Activated CD4-positive, alpha-beta memory T cell treated with anti-CD3 and anti-CD28 coated beads for 36 hours (primary cell): ENCODE results near the gene RABGAP1L. TPM values are rescaled to one million over a fixed set of nuclear protein-coding genes. Genes with fewer than 3 reads are reported as not detected.
"Not testable (repeated sequence)": the region's sequence is repeated elsewhere in the genome, so short reads cannot be mapped to it uniquely, and the experiment has no call there.

Experiments
- CTCF ChIA-PET: fragments of 350-600 bp; sonication (Branson Sonifier 250); formaldehyde crosslinking; loops from one replicate; lab custom pipeline; 2021; ENCODE audit warnings: antibody characterized with exemption, inconsistent platforms; lab: Charles Lee
- POLR2A ChIA-PET: fragments of 350-600 bp; sonication (Branson Sonifier 250); formaldehyde crosslinking; loops from one replicate; lab custom pipeline; 2021; ENCODE audit warnings: antibody characterized with exemption; lab: Charles Lee
- DNase-seq: peaks from one replicate; pipeline ENCODE4 v3.0.0-alpha.2; 2020
- H3K27ac Mint-ChIP-seq: one replicate; pipeline ENCODE4 v1.8.0; 2021; ENCODE audit warnings: mixed read lengths
- H3K27me3 Mint-ChIP-seq: one replicate; pipeline ENCODE4 v1.8.0; 2021; ENCODE audit warnings: mixed read lengths
- H3K36me3 Mint-ChIP-seq: one replicate; pipeline ENCODE4 v1.8.0; 2021; ENCODE audit warnings: mixed read lengths
- H3K4me1 Mint-ChIP-seq: one replicate; pipeline ENCODE4 v1.8.0; 2021; ENCODE audit warnings: low read depth, mixed read lengths
- H3K4me3 Mint-ChIP-seq: one replicate; pipeline ENCODE4 v1.8.0; 2021; ENCODE audit warnings: mild to moderate bottlenecking, mixed read lengths
- H3K9me3 Mint-ChIP-seq: one replicate; pipeline ENCODE4 v1.8.0; 2021; ENCODE audit warnings: mixed read lengths
- intact Hi-C: fragments of 100-400 bp; cut with micrococcal nuclease; formaldehyde crosslinking; loops from one replicate; pipeline ENCODE4 v1.15.1; 2023
- total RNA-seq, 2 experiments: library from RNA; stranded (reverse); gene quantifications; one replicate each; pipeline ENCODE4 v1.2.3, GENCODE V29; 2021

Gene RABGAP1L
- total RNA-seq, 2 experiments from 2014 or later: 30.5 to 30.9 TPM

GRCh38 chr1:174256386-174256785 is 97.1 kb downstream of the RABGAP1L start:
- H3K27ac Mint-ChIP-seq, POLR2A ChIA-PET, H3K27me3 Mint-ChIP-seq, DNase-seq, H3K9me3 Mint-ChIP-seq, H3K4me1 Mint-ChIP-seq, H3K4me3 Mint-ChIP-seq, intact Hi-C loops: not testable (repeated sequence)
- H3K36me3 Mint-ChIP-seq: peaks cover 11% of the 10 kb centered on the region
- CTCF ChIA-PET: interaction anchor here (1.0 kb wide), 1 partner anchor 486 kb away, joined by 3 read pairs; no protein-coding TSS in a partner anchor

GRCh38 chr1:174258148-174258550 is 98.8 kb downstream of the RABGAP1L start:
- Mint-ChIP-seq H3K36me3 (peaks cover 11% of the 10 kb centered on the region), H3K9me3 (no peaks in the 10 kb centered on the region), H3K27ac (no peak overlapping the region), H3K4me1 (no peaks in the 10 kb centered on the region), H3K27me3 (no peaks in the 10 kb centered on the region), H3K4me3 (no peak overlapping the region)
- peak; percentile 38 for DNase-seq
- ChIA-PET CTCF (interaction anchor here (0.6 to 1.4 kb wide), 3 partner anchors 443 to 489 kb away, joined by 3 to 6 read pairs (median 6); no protein-coding TSS in a partner anchor), POLR2A (no interaction called here)
- intact Hi-C loops: loop anchor here (1.0 kb wide), 1 partner anchor 486 kb away; no protein-coding TSS in a partner anchor

GRCh38 chr1:174262349-174263241 is 103.3 kb downstream of the RABGAP1L start:
- no peaks in the 10 kb centered on the region for H3K36me3 Mint-ChIP-seq
- no peaks in the 10 kb centered on the region for H3K27me3 Mint-ChIP-seq
- H3K4me1 Mint-ChIP-seq: no peaks in the 10 kb centered on the region
- H3K27ac Mint-ChIP-seq: no peak overlapping the region
- CTCF ChIA-PET: interaction anchor here (0.6 to 2.3 kb wide), 24 partner anchors 9 to 1520 kb away, joined by 3 to 63 read pairs (median 4); no protein-coding TSS in a partner anchor
- no peak overlapping the region for H3K4me3 Mint-ChIP-seq
- intact Hi-C loops: loop anchor here (1.0 kb wide), 2 partner anchors 464 to 736 kb away; no protein-coding TSS in a partner anchor
- no peaks in the 10 kb centered on the region for H3K9me3 Mint-ChIP-seq
- POLR2A ChIA-PET: no interaction called here
- no peak for DNase-seq

- intact Hi-C loops: no loop called here
- Mint-ChIP-seq H3K4me1 (no peaks in the 10 kb centered on the region), H3K27me3 (no peaks in the 10 kb centered on the region), H3K36me3 (no peaks in the 10 kb centered on the region), H3K27ac (no peak overlapping the region), H3K4me3 (no peak overlapping the region), H3K9me3 (no peaks in the 10 kb centered on the region)
- POLR2A ChIA-PET: no interaction called here
- CTCF ChIA-PET: interaction anchor here (1.0 kb wide), 1 partner anchor 482 kb away, joined by 5 read pairs; no protein-coding TSS in a partner anchor
- DNase-seq: no peak
Observed at GRCh38 chr1:174265282-174265681, 106.0 kb downstream of the RABGAP1L start.

GRCh38 chr1:174266476-174266875 is 107.2 kb downstream of the RABGAP1L start:
- ChIA-PET POLR2A (no interaction called here), CTCF (interaction anchor here (0.6 kb wide), 1 partner anchor 241 kb away, joined by 7 read pairs; no protein-coding TSS in a partner anchor)
- Mint-ChIP-seq H3K4me3 (no peak overlapping the region), H3K36me3 (no peaks in the 10 kb centered on the region), H3K4me1 (no peaks in the 10 kb centered on the region), H3K9me3 (no peaks in the 10 kb centered on the region), H3K27ac (no peak overlapping the region), H3K27me3 (no peaks in the 10 kb centered on the region)
- intact Hi-C loops: no loop called here
- no peak for DNase-seq

- Mint-ChIP-seq H3K4me1 (no peaks in the 10 kb centered on the region), H3K4me3 (no peak overlapping the region), H3K27ac (no peak overlapping the region), H3K9me3 (no peaks in the 10 kb centered on the region), H3K36me3 (no peaks in the 10 kb centered on the region), H3K27me3 (no peaks in the 10 kb centered on the region)
- ChIA-PET CTCF (interaction anchor here (0.6 kb wide), 1 partner anchor 241 kb away, joined by 7 read pairs; no protein-coding TSS in a partner anchor), POLR2A (no interaction called here)
- intact Hi-C loops: no loop called here
- DNase-seq: no peak
Observed at GRCh38 chr1:174266991-174267612, 107.8 kb downstream of the RABGAP1L start.

GRCh38 chr1:174269989-174270651 is 110.8 kb downstream of the RABGAP1L start:
- no peaks in the 10 kb centered on the region for H3K4me1 Mint-ChIP-seq
- intact Hi-C loops: no loop called here
- no peak for DNase-seq
- POLR2A ChIA-PET: no interaction called here
- CTCF ChIA-PET: no interaction called here
- peaks cover 4% of the 10 kb centered on the region for H3K36me3 Mint-ChIP-seq
- no peak overlapping the region for H3K27ac Mint-ChIP-seq
- no peaks in the 10 kb centered on the region for H3K27me3 Mint-ChIP-seq
- H3K4me3 Mint-ChIP-seq: no peak overlapping the region
- H3K9me3 Mint-ChIP-seq: no peaks in the 10 kb centered on the region

- Mint-ChIP-seq H3K27ac (no peak overlapping the region), H3K9me3 (no peaks in the 10 kb centered on the region), H3K4me3 (no peak overlapping the region), H3K36me3 (peaks cover 4% of the 10 kb centered on the region), H3K4me1 (no peaks in the 10 kb centered on the region), H3K27me3 (no peaks in the 10 kb centered on the region)
- POLR2A ChIA-PET: no interaction called here
- intact Hi-C loops: no loop called here
- DNase-seq: no peak
- CTCF ChIA-PET: interaction anchor here (0.7 to 1.7 kb wide), 2 partner anchors 10 to 11 kb away, joined by 3 to 8 read pairs; no protein-coding TSS in a partner anchor
Observed at GRCh38 chr1:174273190-174273589, 113.9 kb downstream of the RABGAP1L start.

GRCh38 chr1:174273776-174274175 is 114.5 kb downstream of the RABGAP1L start:
- Mint-ChIP-seq H3K9me3 (no peaks in the 10 kb centered on the region), H3K27ac (no peak overlapping the region)
- POLR2A ChIA-PET: no interaction called here

GRCh38 chr1:174274452-174274851 is 115.1 kb downstream of the RABGAP1L start:
- Mint-ChIP-seq H3K27ac (no peak overlapping the region), H3K4me1 (no peaks in the 10 kb centered on the region), H3K4me3 (no peak overlapping the region), H3K36me3 (peaks cover 4% of the 10 kb centered on the region), H3K9me3 (no peaks in the 10 kb centered on the region), H3K27me3 (no peaks in the 10 kb centered on the region)
- intact Hi-C loops: no loop called here
- POLR2A ChIA-PET: no interaction called here
- DNase-seq: no peak
- CTCF ChIA-PET: no interaction called here

More at GRCh38 chr1:174273776-174274175, 114.5 kb downstream of the RABGAP1L start:
- Mint-ChIP-seq H3K36me3 (peaks cover 4% of the 10 kb centered on the region), H3K4me3 (no peak overlapping the region), H3K27me3 (no peaks in the 10 kb centered on the region), H3K4me1 (no peaks in the 10 kb centered on the region)
- intact Hi-C loops: no loop called here
- CTCF ChIA-PET: interaction anchor here (1.7 kb wide), 1 partner anchor 11 kb away, joined by 8 read pairs; no protein-coding TSS in a partner anchor
- no peak for DNase-seq

- intact Hi-C loops: no loop called here
- DNase-seq: no peak
- Mint-ChIP-seq H3K9me3 (no peaks in the 10 kb centered on the region), H3K27me3 (no peaks in the 10 kb centered on the region), H3K27ac (no peak overlapping the region), H3K4me3 (no peak overlapping the region), H3K36me3 (peaks cover 4% of the 10 kb centered on the region), H3K4me1 (no peaks in the 10 kb centered on the region)
- CTCF ChIA-PET: interaction anchor here (1.4 kb wide), 1 partner anchor 12 kb away, joined by 4 read pairs; no protein-coding TSS in a partner anchor
- POLR2A ChIA-PET: no interaction called here
Observed at GRCh38 chr1:174274884-174275283, 115.6 kb downstream of the RABGAP1L start.
